ENCODE data around the gene SPEG.

DNA sequence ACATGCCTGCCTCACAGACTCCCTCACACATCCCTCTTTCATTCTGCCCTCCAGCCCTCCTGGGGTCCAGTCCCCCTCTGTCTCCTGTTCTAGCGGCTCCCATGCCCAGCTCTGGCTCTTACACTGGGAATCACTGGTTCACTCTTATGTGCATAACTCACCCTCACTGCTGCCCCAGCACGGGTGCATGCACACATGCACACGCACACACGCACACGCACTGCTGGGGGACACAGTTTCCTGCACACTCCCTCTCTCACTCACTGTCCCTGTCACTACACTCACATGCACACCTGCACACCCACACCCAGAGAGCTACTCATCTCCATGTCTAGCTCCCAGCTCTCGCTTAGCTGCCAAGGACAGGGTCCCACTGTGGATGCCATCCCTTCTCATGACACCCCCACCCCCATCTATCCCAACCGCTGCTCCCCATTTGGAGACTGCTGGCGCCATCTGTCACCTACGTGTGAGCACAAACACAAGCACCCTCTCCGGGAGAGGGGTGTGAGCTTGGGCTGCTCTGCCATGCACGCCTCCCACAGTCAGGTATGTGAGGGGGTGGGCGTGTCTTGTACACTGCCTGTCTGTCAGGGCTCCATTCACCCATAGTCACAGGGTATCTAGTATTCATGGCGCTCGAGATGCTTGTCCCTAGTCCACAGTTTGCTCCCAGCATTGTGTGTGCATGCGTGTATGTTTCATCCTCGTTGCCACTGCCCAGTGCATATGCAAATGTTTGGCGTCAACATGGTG lies 81.4 kb downstream of the SPEG start:
- TF ChIP-seq, protein P1, sequence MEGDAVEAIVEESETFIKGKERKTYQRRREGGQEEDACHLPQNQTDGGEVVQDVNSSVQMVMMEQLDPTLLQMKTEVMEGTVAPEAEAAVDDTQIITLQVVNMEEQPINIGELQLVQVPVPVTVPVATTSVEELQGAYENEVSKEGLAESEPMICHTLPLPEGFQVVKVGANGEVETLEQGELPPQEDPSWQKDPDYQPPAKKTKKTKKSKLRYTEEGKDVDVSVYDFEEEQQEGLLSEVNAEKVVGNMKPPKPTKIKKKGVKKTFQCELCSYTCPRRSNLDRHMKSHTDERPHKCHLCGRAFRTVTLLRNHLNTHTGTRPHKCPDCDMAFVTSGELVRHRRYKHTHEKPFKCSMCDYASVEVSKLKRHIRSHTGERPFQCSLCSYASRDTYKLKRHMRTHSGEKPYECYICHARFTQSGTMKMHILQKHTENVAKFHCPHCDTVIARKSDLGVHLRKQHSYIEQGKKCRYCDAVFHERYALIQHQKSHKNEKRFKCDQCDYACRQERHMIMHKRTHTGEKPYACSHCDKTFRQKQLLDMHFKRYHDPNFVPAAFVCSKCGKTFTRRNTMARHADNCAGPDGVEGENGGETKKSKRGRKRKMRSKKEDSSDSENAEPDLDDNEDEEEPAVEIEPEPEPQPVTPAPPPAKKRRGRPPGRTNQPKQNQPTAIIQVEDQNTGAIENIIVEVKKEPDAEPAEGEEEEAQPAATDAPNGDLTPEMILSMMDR (IDR thresholded peaks at IDR 0.05) = no peak
- no peak for TF ChIP-seq EP300 (IDR thresholded peaks at IDR 0.05)
- no peak for TF ChIP-seq POLR2AphosphoS5 (IDR thresholded peaks at IDR 0.05)
- no peak for TF ChIP-seq POLR2A (IDR thresholded peaks at IDR 0.05)

All from upper lobe of left lung (tissue), 4 donors.